Measurements from ENCODE around the gene EP400. TPM values are rescaled to one million over a fixed set of nuclear protein-coding genes. Genes with fewer than 3 reads are reported as not detected.

The EP400 gene
- total and polyA plus RNA-seq, 2 of the 8 experiments (the other 6 are each of a cell fraction or from before 2014, with no cell fraction given): 13.1 to 69.7 TPM

GRCh38 chr12:131940141-131940547 is 9.6 kb upstream of the EP400 start:
- Histone ChIP-seq H3K23ac (ENCODE audit: insufficient read length) (no peak overlapping the region), H3K9ac (replicated peaks in 1 of 4; ENCODE audit: extremely low read depth in 1 of 4, low read depth in 3 of 4, low read length in 3 of 4) (no peak overlapping the region), H3K56ac (replicated peaks; ENCODE audit: insufficient read length, low read depth, low read length) (no peak overlapping the region), H2AK5ac (ENCODE audit: low read depth, low read length) (no peak overlapping the region), H3K18ac (ENCODE audit: extremely low read depth, low read length) (no peak overlapping the region), H4K8ac (ENCODE audit: extremely low read depth, insufficient read depth, low read length) (no peak overlapping the region), H2BK12ac (ENCODE audit: low read depth, low read length) (no peak overlapping the region), H3K79me2 (ENCODE audit: control insufficient read depth in 1 of 2, insufficient read depth in 2 of 2, low read length in 2 of 2) (no peaks in the 10 kb centered on the region), H4K20me1 (replicated peaks in 1 of 2; ENCODE audit: control insufficient read depth in 1 of 2, insufficient read depth in 2 of 2, low read length in 2 of 2) (peaks cover 0 to 18% of the 10 kb centered on the region in 2 experiments), H3K79me1 (ENCODE audit: low read depth, low read length) (no peaks in the 10 kb centered on the region), H3K14ac (ENCODE audit: insufficient read length) (no peak overlapping the region), H2BK20ac (ENCODE audit: low read length) (no peak overlapping the region), H2AFZ (ENCODE audit: low read length) (no peak overlapping the region), H3K9me3 (ENCODE audit: insufficient read depth in 2 of 2, low read depth in 1 of 2, low read length in 1 of 2) (no peaks in the 10 kb centered on the region), H3K36me3 (ENCODE audit: control insufficient read depth in 2 of 4, insufficient read depth in 4 of 4, low read length in 3 of 4) (peaks cover 21 to 66% (median 53%) of the 10 kb centered on the region in 4 experiments), H2BK15ac (ENCODE audit: low read length) (no peak overlapping the region), H3K23me2 (ENCODE audit: low read depth, low read length) (no peaks in the 10 kb centered on the region), H3K27me3 (replicated peaks in 1 of 4; ENCODE audit: control insufficient read depth in 3 of 4, extremely low read depth in 1 of 4, insufficient read depth in 3 of 4, low read length in 3 of 4) (no peaks in the 10 kb centered on the region), H4K91ac (replicated peaks; ENCODE audit: insufficient read length, low read length) (no peak overlapping the region), H2BK120ac (replicated peaks; ENCODE audit: low read depth, low read length) (no peak overlapping the region), H4K5ac (ENCODE audit: insufficient read length, low read depth, low read length) (no peak overlapping the region), H3K4me1 (replicated peaks in 1 of 4; ENCODE audit: control insufficient read depth in 3 of 4, insufficient read depth in 4 of 4, low read length in 3 of 4) (no peaks in the 10 kb centered on the region), H3K4me2 (ENCODE audit: insufficient read depth in 1 of 2, low read depth in 2 of 2, low read length in 2 of 2) (no peak overlapping the region), H3K4ac (replicated peaks; ENCODE audit: insufficient read length, low read depth, low read length) (no peak overlapping the region), H2BK5ac (ENCODE audit: low read depth, low read length) (no peak overlapping the region), H3K4me3 (ENCODE audit: extremely low read depth in 1 of 4, insufficient read depth in 2 of 4, low read depth in 3 of 4, low read length in 4 of 4) (no peak overlapping the region), H3K27ac (ENCODE audit: low read depth, low read length) (no peak overlapping the region)
- DNase-seq (ENCODE audit: low read depth in 1 of 2, low spot score in 2 of 2): no peak
- CTCF ChIA-PET (ENCODE audit: partially characterized antibody): interaction anchor here (0.7 kb wide), 1 partner anchor 44 kb away, joined by 3 read pairs; no protein-coding TSS in a partner anchor
- no peak for FAIRE-seq
- 86% methylated on average over 8 of the region's 8 CpGs; no CpG with 5 or more reads in 1 of the 2 experiments for WGBS, 2 experiments (ENCODE audit: extremely low coverage in 1 of 2, insufficient coverage in 1 of 2, insufficient read length in 1 of 2, insufficient replicate concordance in 2 of 2, low coverage in 1 of 2, low lambda C conversion rate in 2 of 2, missing lambda C conversion rate in 1 of 2)
- POLR2A ChIA-PET (ENCODE audit: partially characterized antibody): interaction anchor here (1.1 to 3.4 kb wide), 3 partner anchors 10 to 29 kb away, joined by 3 to 25 read pairs (median 7); partner anchors contain the start of genes EP400 and PUS1
- no peak for TF ChIP-seq SIN3A (conservative IDR thresholded peaks at IDR 0.05 in 1 of 2, IDR thresholded peaks at IDR 0.05 in 1 of 2; ENCODE audit: low read depth in 1 of 2, low read length in 2 of 2)

Measured in H1 (cell line).